GM12874 (cell line): ENCODE results near the gene ZNF207.

Experiments
- TF ChIP-seq, protein P1 (sequence below): IDR thresholded peaks from 2 replicates; pipeline ENCODE4 v1.5.1; 2011; ENCODE audit warnings: low read depth, mild to moderate bottlenecking, control low read depth, low read length, moderate library complexity; ENCODE audit not compliant: insufficient read depth

ZNF207 gene

DNA sequence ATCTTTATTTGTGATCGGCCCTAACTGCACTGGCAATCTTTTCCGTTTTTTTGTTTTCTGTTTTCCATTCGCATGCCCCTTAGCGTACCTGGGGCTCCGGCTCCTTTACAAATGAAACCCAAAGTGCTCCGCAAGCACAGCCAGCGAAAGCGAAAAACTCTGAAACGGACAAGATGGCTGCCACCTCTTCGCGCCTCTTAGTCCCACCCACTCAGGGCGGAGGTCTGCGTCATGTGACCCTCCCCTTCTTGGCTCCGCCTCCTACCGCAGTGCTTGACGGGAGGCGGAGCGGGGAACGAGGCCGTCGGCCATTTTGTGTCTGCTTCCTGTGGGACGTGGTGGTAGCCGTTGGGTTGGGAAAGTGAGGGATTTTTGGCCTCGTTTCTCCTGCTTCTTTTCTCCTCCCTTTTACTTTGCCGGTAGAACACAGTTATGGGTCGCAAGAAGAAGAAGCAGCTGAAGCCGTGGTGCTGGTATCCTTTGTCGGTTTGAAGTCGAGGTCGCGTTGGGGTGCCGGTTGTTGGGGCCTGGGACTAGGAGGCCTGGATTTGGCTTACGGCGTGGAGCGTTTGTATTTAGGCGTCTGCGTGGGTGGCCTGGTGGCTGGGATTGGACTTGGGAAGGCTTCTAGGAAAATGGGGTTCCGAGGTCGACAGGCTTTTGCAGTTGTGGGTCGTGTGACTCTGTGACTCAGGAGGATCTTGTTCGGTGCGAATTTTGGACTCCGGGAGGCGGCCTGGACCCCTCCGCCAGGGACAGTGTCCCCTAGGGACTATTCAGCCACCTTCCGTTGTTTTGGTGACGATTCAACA, at the start of gene ZNF207:
Gene ZNF207, plus strand, starts transcription at position 304 of the 812 bp plus-strand sequence. Its CDS starts 129 bp downstream, at position 433.
- TF ChIP-seq, protein P1, sequence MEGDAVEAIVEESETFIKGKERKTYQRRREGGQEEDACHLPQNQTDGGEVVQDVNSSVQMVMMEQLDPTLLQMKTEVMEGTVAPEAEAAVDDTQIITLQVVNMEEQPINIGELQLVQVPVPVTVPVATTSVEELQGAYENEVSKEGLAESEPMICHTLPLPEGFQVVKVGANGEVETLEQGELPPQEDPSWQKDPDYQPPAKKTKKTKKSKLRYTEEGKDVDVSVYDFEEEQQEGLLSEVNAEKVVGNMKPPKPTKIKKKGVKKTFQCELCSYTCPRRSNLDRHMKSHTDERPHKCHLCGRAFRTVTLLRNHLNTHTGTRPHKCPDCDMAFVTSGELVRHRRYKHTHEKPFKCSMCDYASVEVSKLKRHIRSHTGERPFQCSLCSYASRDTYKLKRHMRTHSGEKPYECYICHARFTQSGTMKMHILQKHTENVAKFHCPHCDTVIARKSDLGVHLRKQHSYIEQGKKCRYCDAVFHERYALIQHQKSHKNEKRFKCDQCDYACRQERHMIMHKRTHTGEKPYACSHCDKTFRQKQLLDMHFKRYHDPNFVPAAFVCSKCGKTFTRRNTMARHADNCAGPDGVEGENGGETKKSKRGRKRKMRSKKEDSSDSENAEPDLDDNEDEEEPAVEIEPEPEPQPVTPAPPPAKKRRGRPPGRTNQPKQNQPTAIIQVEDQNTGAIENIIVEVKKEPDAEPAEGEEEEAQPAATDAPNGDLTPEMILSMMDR, result no peak

- TF ChIP-seq, protein P1, result no peak
Observed at GRCh38 chr17:32302037-32302436, 47.9 kb upstream of the ZNF207 start.

- TF ChIP-seq, protein P1, result no peak
Observed at GRCh38 chr17:32302860-32303649, 46.9 kb upstream of the ZNF207 start.

- TF ChIP-seq, protein P1, result no peak
Observed at GRCh38 chr17:32303781-32304288, 46.1 kb upstream of the ZNF207 start.

DNA sequence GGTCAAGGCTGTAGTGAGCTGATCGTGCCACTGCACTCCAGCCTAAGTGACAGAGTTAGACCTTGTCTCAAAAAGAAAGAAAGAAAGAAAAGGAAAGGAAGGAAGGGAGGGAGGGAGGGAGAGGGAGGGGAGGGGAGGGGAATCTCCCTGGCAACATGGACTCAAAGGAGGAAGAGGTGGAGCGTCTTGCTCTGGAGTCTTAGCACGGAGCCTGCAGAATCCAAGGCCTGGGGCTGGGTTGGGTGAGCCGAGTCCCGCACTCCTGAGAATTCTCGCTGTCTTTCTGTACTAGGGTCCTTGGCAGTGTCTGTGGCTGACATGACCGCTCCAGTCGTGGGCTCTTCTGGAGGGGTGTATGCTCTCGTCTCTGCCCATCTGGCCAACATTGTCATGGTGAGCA, 44.9 kb upstream of the ZNF207 start:
- TF ChIP-seq, protein P1, result no peak

GRCh38 chr17:32307658-32308057, 42.3 kb upstream of the ZNF207 start:
- TF ChIP-seq, protein P1, result no peak

GRCh38 chr17:32311028-32311536, 38.9 kb upstream of the ZNF207 start:
- TF ChIP-seq, protein P1, result no peak
